GM21515 (cell line): ENCODE results near the gene VWA5B2.

Experiments
- ATAC-seq: cut with Tn5 transposase; IDR thresholded peaks from one replicate; pipeline ENCODE4 v1.9.1; 2021; ENCODE audit not compliant: unreplicated experiment

Gene VWA5B2

DNA sequence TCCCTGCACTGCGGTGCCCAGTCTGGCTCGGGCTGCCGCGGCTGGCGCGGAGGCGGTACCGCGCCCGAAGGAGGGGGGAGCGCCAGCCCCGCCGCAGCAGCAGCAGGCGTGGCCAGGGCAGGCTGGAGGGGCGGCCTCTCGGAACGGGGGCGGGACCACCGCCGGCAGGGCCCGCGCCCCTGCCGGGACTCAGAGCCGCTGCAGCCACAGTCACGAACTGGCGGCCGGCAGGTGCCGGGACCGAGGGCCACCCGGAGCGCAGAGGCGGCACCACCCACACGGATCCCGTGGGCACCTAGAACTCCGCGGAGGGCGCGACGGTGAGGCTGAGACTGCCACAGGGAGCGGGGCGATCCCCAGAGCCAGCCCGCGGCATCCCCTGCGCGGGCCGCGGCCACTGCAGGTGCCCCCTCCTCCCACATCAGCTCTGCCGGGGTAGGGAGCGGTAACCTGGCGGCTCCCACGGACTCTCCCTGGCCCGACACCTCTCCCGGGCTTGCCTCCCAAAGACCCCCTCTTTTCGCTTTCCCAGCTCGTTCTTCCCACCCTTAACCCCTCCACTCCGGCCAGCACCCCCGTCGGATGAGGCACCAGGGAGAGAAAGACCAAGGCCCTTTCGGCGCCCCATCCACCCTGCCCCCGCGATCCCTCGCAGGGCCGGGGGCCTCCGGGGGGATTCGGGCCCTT is at the start of gene VWA5B2:
VWA5B2 (plus strand) TSS at position 192 of the 687 bp plus-strand sequence. CDS start 944 bp downstream, outside the sequence.
- peak; percentile 72 for ATAC-seq

DNA sequence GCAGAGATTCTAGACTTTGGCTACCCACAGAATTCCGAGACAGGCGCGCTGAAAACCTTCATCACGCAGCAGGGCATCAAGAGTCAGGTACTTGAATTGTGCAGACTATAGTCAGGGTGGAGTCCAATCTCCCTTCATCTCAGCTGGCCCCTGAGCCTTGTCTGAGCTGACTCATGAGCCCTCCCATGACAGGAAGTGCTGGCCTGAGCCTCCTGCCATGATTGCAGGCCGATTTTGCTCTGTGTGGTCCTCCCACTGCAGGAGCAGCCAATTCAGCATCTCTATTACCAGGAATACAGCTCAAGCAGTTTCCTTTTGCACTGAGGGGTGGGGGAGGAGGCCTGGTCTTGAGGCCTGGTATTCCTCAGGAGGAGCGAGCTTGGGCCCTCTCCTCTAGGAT is 49.2 kb upstream of the VWA5B2 start:
- ATAC-seq, result no peak

DNA sequence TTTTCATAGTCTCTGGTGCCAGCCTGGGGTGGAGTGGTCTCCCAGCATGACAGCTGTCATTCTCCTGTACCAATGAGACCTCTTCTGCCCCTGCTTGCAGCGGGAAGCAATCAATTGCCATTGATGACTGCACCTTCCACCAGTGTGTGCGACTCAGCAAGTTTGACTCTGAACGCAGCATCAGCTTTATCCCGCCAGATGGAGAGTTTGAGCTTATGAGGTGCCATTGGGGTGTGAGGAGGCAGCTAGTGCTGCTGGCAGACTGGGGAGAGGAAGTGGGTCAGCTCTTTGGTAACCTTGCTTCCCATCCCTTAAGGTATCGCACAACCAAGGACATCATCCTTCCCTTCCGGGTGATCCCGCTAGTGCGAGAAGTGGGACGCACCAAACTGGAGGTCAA is 47.8 kb upstream of the VWA5B2 start:
- no peak for ATAC-seq

DNA sequence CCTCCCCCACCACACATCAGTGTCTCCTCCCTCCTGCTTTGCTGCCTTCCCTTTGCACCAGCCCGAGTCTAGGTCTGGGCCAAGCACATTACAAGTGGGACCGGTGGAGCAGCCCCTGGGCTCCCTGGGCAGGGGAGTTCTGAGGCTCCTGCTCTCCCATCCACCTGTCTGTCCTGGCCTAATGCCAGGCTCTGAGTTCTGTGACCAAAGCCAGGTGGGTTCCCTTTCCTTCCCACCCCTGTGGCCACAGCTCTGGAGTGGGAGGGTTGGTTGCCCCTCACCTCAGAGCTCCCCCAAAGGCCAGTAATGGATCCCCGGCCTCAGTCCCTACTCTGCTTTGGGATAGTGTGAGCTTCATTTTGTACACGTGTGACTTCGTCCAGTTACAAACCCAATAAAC is 45.7 kb upstream of the VWA5B2 start:
- ATAC-seq, result no peak

DNA sequence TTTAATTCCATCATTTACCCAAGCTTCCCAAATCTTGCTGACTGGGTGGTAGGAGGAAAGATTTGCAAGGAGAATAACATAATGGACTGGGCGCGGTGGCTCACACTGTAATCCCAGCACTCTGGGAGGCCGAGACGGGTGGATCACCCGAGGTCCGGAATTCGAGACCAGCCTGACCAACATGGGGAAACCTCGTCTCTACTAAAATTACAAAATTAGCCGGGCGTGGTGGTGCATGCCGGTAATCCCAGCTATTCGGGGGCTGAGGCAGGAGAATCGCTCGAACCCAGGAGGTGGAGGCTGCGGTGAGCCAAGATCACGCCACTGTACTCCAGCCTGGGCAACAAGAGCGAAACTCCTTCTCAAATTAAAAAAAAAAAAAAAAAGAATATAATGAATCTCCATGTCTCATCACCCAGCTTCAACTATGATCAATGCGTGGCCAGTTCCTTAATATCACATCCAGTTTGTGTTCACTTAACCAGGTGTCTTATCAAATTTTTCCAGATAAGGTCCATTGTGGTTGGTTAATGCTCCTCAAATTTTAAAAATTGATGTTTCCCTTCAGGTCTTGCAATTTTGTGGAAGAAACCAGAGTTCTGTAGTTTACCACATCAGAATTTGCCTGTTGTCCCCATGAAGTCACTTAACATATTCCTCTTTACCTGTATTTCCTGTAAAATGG is 44.7 kb upstream of the VWA5B2 start:
- ATAC-seq, result no peak

DNA sequence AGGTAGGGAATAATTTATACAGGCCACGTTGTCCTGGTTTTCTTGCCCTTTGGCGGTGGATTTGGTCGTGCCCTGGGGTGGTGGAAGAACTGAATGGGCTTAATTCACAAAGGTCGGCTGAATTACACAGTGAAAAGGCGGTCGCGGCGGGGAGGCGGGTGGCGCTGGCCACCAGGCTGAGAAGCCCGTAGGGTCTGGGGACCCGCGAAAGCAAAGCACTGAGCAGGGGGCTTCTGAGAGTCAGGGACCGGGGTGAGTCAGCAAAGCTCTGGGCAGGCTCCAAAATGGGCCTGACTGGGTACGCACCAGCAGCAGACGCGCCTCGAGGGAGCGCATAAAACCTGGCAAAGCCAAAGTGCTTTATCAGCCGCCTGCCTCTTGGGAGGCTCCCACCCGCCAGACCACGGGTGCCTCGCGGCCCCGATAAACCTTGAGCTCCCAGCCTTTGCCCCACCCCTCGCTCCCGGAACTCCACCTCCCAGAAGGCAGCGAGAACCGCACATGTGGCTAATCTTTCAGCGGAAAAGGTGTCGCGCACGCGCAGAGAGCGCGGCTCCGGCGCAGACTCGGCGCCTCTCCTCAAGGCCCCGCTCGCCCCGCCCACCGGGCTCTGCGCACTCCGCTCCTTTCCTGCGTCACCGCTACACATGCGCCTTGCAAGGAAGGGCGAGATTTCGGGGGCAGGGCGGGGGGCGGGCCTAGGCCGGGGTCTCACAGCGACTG is 43.8 kb upstream of the VWA5B2 start:
- ATAC-seq, result peak; percentile 85

DNA sequence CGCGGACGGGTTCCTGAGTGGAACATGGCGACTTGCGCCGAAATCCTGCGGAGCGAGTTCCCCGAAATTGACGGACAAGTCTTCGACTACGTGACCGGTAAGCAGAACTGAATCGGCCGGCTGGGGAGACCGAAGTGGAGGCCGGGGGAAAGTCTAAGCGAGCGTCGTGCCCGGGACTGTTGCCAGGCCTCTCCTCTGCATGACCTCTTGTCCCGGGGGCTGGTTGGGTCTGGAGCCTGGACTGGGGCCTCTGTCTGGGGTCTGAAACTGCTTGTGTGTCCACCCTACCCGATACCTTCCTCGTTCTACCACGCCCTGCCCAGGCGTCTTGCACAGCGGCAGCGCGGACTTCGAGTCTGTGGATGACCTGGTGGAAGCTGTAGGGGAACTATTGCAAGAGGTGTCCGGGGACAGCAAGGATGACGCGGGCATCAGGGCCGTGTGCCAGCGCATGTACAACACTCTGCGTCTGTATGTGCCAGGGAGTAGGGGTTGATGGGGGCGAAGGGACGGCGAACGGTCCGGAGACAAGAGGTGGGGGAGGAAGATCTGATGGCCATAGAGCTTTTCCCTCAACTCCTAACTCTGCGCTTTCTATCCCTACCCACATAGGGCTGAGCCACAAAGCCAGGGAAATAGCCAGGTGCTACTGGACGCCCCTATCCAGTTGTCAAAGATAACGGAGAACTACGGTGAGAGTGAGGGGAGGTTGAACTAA is 43.0 kb upstream of the VWA5B2 start, which contains the start of gene ABCF3:
ABCF3 (plus strand) TSS at position 16 of the 718 bp plus-strand sequence; CDS start at position 25, 9 bp downstream.
- ATAC-seq, result peak; percentile 22

DNA sequence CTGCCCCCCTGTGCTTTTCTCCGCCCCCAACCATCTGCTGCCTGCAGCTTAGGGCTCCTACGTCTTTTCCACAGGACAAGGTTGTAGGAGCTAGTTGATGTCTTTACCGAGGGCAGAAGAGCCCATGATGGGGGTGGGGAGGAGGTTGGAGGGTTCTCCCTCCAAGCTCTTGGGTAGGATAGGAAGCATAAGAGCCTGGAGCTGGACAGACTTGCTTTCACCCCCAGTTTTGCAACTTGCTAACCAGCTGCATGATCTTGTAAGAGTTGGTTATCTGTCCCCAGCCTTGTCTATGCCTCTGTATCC is 42.5 kb upstream of the VWA5B2 start:
- ATAC-seq, result no peak

DNA sequence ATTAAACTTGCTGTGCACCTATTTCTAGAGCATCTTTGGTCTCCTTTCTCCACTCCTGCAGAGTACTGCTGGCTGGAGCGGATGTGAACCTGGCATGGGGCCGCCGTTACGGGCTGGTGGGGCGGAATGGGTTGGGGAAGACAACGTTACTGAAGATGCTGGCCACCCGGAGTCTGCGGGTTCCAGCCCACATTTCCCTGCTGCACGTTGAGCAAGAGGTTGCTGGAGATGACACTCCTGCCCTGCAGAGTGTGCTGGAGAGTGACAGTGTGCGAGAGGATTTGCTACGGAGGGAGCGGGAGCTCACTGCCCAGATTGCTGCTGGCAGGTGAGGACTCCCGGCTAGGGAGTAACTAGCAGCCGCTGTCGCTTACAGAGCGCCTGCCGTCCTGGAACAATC is 41.3 kb upstream of the VWA5B2 start:
- no peak for ATAC-seq

DNA sequence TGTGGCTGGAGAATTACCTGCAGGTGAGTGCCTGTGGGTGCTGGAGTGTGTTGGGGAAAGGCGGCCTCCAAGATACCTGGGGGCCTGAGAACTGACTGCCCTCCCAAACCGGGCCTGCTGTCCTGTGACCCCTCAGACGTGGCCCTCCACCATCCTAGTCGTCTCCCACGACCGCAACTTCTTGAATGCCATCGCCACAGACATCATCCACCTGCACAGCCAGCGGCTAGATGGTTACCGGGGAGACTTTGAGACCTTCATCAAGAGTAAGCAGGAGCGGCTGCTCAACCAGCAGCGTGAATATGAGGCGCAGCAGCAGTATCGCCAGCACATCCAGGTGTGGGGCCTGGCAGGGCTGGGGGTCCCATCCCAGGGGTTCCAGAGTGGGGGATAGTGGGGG is 40.0 kb upstream of the VWA5B2 start:
- no peak for ATAC-seq

DNA sequence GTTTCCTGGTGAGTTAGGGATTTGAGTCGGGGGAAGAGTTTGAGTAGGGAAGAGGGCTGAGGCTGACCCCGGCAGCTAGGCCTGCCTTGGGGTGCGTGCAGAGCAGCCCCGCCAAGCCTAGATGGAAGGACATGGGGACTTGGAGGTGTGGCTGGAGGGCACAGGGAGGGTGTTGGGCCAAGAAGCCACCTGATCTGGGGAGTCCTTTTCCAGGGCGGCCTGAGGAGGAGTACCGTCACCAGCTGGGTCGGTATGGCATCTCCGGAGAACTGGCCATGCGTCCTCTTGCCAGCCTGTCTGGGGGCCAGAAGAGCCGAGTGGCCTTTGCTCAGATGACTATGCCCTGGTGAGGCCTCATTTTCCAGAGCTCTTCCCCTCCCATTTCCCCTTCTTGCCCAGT is 36.5 kb upstream of the VWA5B2 start:
- ATAC-seq, result no peak

DNA sequence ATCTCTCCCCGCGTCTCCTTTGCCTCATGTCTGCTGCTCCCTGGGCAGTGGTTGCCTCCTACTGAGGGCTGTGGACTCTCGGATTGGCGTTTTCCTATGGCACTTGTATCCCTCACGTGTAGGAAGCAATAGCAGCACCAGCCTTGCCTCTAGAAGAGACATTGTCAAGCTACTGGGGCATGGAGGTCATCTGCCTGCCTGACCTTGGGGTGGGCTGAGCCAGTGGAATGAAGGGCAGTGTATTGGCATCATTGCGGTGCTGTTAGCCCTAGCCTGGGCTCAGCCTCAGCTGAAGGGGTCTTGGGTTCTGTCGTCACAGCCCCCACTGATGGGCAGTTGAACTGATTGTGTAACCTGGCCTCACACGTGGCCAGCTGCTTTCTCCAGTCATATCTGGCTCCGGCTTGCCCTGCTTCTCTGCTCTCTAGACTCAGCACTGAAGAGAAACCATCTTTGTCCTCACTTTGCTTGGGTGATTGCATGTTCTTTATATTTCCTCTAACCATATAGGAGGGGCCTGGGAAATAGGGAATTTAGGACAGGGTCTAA is 35.3 kb upstream of the VWA5B2 start:
- no peak for ATAC-seq

DNA sequence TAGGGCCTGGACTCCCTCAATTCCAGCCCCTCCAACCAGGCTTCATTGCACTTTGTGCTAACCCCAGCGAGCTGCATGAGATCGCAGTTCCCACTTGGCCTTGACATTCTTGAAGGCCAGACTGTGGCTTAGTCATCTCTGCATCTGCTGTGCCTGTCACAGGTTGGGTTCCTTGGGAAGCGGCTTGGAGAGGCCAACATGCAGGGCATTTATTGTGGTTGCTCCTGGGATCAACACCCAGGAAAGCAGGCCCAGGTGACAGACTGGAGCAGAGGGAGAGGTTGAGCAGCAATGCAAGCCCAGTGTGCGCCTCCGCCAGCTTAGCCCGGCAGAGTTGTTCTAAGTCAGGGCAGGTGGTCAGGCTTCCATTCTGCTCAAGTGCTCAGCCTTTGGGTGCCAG is 32.8 kb upstream of the VWA5B2 start:
- no peak for ATAC-seq

DNA sequence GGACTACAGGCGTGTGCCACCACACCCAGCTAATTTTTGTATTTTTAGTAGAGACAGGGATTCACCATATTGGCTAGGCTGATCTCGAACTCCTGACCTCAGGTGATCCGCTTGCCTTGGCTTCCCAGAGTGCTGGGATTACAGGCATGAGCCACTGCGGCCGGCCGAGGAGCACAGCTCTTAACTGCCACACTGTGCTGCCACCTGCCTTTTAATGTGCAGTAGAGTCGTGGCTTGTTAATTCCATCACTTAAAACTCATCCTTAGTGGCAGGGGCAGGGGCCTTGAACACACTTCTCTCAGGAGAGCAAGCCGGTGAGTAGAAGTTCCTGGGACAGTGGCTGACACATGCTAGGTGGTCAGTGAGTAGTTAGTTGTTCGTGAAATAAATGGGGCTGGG is 30.9 kb upstream of the VWA5B2 start:
- ATAC-seq, result no peak

DNA sequence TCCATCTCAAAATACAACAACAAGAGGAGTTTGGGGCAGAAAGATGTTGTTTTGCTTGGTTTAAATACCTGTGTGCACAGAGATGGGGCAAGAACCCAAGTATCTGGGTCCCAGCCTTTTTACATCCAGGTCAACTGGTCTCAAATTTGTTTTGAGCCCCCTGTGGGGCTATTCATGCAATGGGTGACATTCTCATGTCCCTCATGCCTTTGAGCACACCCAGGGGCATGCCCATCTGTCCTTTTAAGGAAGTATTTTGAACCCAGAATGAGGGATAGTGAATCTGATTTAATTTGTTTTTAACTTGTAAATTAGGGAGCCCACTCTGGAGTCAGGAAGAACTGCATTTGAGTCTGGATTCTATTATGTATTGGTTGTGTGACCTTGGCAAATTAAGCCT is 28.6 kb upstream of the VWA5B2 start:
- no peak for ATAC-seq

DNA sequence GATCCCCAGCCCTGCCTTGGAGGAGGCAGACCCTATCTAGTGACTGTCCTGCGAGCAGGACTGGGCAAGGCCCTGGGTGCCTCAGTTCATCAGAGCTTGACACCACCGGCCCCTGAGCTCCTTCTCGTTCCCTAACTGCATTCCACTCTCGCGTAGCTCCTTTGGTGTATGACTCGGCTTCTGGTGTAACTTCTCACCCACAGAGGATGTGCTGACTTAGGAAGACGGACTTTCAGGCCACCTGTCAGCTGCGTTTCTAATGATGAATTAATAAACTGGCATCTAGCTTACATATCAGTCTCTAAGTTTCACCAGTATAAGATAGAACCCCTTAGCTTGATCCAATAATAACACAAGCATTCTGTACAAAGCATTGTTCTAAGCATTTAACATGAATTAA is 25.9 kb upstream of the VWA5B2 start:
- no peak for ATAC-seq

DNA sequence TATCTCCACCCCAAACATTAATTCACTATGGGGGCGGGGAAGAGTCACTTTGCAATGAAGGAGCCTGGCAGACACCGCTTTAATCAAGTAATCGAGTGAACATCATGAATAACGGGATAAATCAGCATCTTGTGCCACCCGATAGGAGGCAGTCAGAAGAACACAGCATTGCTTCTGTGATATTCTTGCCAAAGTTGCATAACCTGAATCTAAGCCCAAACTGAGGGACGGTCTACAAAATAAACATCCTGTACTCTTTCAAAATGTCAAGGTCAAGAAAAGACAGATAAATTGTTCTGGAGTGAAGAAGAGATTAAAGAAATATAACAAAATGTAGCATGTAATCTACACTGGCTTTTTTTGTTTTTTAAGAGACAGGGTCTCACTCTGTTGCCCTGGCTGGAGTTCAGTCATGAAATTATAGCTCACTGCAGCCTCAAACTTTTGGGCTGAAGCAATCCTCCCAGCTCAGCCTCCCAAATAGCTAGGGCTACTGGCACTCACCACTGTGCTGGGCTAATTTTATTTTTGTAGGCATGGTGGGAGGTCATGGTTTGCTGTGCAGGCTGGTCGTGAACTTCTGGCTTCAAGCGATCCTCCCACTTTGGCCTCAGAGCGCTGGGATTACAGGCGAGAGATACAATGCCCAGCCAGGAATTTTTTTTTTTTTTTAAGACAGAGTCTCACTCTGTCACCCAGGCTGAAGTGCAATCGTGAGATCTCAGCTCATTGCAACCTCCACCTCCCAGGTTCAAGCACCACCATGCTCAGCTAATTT is 20.1 kb upstream of the VWA5B2 start:
- no peak for ATAC-seq

DNA sequence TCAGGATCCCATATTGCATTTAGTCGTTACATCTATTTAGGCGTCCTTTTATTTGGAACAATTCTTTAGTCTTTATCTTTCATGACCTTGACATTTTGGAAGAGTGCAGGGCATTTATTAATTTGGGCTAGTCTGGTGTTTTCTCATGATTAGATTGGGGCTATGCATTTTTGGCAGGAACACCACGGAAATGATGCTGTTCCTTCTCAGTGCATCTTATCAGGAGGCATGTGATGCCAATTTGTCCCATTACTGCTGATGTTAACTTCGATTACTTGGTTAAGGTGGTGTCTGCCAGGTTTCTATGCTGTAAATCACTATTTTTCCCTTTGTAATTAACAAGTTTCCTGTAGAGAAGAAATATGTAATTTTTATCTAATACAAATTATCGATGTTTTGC is 18.1 kb upstream of the VWA5B2 start:
- no peak for ATAC-seq

DNA sequence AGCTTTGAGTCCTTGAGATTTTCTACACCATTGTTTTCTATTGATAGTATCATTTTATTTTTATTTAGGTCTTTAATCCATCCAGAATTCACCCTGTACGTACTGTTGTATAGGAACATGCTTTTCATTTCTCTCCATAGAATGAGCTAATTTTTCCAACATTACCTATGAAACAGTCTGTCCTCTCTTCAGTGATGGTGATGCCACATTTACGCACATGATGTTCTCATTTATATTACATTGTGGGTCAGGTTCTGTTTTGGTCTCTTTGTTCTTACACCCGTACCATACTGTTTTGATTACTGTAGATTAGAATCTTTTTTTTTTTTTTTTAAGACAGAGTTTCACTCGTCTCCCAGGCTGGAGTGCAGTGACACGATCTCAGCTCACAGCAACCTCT is 17.7 kb upstream of the VWA5B2 start:
- ATAC-seq, result no peak

DNA sequence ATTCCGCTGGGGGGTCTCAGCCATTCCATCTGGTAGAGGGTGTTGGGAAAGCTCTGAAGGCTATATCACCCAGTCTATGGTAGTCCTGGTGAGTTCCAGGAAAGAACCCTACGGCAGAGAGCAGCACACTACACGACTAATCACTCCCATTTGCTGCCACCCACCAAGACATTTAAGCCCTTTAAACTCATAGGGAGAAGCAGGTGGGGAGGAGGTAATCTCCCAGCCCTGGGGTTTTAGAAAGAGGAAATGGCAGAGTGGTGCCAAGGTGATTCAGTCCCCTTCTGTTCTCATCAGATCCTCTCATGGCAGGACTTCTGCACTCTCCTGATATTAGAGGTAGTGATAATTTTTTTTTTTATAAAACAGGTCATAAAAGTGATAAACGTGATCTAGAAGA is 10.6 kb upstream of the VWA5B2 start:
- no peak for ATAC-seq

DNA sequence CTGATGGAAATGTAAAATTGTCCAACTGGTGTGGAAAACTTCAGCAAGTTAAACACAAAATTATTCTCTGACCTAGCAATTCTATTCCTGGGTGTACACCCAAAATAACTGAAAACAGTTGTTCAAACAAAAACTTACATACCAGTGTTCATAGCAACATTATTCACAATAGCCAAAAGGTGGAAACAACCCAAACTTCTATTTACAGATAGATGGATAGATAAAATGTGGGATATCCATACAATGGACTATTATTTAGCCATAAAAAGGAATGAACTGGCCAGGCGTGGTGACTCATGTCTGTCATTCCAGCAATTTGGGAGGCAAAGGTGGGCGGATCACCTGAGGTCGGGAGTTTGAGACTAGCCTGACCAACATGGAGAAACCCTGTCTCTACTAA is 6.9 kb upstream of the VWA5B2 start:
- ATAC-seq, result no peak
